Nephron progenitor cell (in vitro differentiated cells): ENCODE data around the gene CMSS1.
A peak's percentile ranks its signal among the peaks of the same experiment; 100 is the strongest.
"Not testable (repeated sequence)": the region's sequence is repeated elsewhere in the genome, so short reads cannot be mapped to it uniquely, and the experiment has no call there.

Source experiments
- DNase-seq: peaks from one replicate; pipeline ENCODE4 v3.0.0; 2021
- H3K27ac Mint-ChIP-seq: 2 replicates; pipeline ENCODE4 v1.8.0; 2021; ENCODE audit warnings: mild to moderate bottlenecking, moderate library complexity, mixed read lengths
- H3K27me3 Mint-ChIP-seq: 2 replicates; pipeline ENCODE4 v1.8.0; 2021; ENCODE audit warnings: mild to moderate bottlenecking, low read depth, mixed read lengths; ENCODE audit not compliant: poor library complexity
- H3K36me3 Mint-ChIP-seq: 2 replicates; pipeline ENCODE4 v1.8.0; 2021; ENCODE audit warnings: low read depth, mixed read lengths
- H3K4me1 Mint-ChIP-seq: 2 replicates; pipeline ENCODE4 v1.8.0; 2021; ENCODE audit warnings: mixed read lengths
- H3K4me3 Mint-ChIP-seq: 2 replicates; pipeline ENCODE4 v1.8.0; 2021; ENCODE audit warnings: mild to moderate bottlenecking, moderate library complexity, mixed read lengths
- H3K9me3 Mint-ChIP-seq: 2 replicates; pipeline ENCODE4 v1.8.0; 2021; ENCODE audit warnings: mild to moderate bottlenecking, moderate library complexity, mixed read lengths
- CTCF ChIP-seq: fragments of 200-600 bp; sonication (generic); IDR thresholded peaks from 2 replicates; pipeline ENCODE4 v1.5.0; 2021; ENCODE audit warnings: antibody characterized with exemption

Gene CMSS1

DNA sequence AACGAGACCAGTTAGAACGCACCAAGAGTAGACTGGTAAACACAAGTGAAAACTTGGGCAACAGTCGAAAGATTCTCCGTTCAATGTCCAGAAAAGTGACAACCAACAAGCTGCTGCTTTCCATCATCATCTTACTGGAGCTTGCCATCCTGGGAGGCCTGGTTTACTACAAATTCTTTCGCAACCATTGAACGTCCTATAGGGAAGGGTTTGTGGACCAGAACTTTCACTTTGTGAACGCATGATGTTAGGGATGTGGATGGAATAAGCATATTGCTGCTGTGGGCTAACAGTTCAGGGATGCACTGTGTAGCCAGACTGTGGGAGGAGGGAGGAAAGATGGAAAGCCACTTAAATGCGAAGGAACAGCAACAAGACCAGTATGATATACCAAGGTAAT is 408.2 kb downstream of the CMSS1 start:
- DNase-seq: no peak
- no peak overlapping the region for H3K27ac Mint-ChIP-seq
- H3K4me1 Mint-ChIP-seq: no peaks in the 10 kb centered on the region
- no peaks in the 10 kb centered on the region for H3K27me3 Mint-ChIP-seq
- peaks cover 32% of the 10 kb centered on the region for H3K9me3 Mint-ChIP-seq
- TF ChIP-seq CTCF: no peak
- no peak overlapping the region for H3K4me3 Mint-ChIP-seq
- peaks cover 1% of the 10 kb centered on the region for H3K36me3 Mint-ChIP-seq

DNA sequence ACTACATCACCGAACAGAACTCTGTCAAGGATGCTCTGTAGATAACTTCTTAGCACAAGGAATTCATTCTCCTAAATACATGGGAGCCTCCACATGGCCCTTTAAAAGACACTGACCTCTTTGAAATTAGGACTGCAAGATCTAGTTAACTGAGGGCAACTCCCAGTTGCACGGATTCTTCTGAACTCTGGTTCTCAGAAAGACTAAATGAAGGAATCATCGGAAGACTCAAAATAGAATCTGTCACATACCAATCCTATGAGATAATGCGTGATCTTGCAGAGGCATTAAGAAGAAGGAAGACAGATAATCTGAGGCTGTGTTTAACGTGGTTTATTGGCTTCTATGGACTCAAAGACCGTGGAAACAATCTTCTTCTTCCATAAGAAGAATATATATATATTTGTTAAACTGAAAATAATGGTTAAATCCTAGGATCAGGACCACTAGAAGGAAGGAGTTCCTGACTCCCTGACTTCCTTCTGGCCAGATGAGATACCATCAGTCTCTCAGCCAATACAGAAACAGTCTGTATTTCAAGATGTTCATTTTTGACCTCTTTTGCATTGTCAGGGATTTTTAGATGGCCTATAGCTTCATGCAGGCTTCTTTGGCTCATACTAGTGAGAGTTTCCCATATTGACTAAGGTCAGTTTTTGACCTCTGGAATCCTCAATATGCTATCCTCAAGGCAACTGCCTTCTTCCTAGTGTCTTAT is 409.2 kb downstream of the CMSS1 start:
- Mint-ChIP-seq H3K36me3 (no peaks in the 10 kb centered on the region), H3K9me3 (peaks cover 29% of the 10 kb centered on the region), H3K4me1 (no peaks in the 10 kb centered on the region), H3K27ac (no peak overlapping the region), H3K27me3 (no peaks in the 10 kb centered on the region), H3K4me3 (no peak overlapping the region)
- no peak for DNase-seq
- no peak for TF ChIP-seq CTCF

DNA sequence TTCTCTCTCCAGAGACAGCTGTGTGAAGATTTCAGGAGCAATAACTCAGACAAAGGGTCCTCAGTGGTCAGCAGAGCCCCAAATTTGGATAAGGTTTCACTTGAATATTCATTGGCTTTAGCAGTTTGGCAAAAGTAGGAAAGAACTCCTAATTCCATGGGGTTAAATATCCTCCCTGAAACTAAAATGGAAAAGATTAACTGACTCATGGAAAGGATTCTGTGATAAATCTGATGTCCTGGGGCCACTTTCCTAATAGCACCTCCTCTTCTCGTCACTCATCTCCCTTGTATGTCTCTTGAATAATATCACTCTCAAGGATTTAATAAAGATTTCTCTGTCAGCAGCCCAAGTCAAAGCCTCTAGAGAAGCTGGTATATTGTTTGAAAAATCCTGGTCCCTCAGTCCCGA is 409.9 kb downstream of the CMSS1 start:
- Mint-ChIP-seq H3K9me3 (peaks cover 29% of the 10 kb centered on the region), H3K4me1 (no peaks in the 10 kb centered on the region), H3K27me3 (no peaks in the 10 kb centered on the region), H3K27ac (no peak overlapping the region), H3K36me3 (no peaks in the 10 kb centered on the region), H3K4me3 (no peak overlapping the region)
- DNase-seq: no peak
- no peak for TF ChIP-seq CTCF

DNA sequence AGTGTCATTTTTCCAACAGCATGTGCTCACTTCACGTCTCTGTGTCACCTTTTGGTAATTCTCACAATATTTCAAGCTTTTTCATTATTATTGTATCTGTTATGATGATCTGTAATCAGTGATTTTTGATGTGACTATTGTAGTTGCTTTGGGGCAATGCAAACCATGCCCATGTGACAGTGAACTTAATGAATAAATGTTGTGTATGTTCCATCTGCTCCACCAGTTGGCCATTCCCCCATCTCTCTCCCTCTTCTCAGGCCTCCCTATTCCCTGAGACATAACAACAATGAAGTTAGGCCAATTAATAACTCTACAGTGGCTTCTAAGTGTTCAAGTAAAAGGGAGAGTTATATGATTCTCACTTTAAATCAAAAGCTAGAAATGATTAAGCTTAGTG is 410.6 kb downstream of the CMSS1 start:
- DNase-seq: no peak
- no peaks in the 10 kb centered on the region for H3K4me1 Mint-ChIP-seq
- H3K27ac Mint-ChIP-seq: no peak overlapping the region
- no peaks in the 10 kb centered on the region for H3K27me3 Mint-ChIP-seq
- no peak for TF ChIP-seq CTCF
- no peak overlapping the region for H3K4me3 Mint-ChIP-seq
- H3K9me3 Mint-ChIP-seq: peaks cover 25% of the 10 kb centered on the region
- H3K36me3 Mint-ChIP-seq: no peaks in the 10 kb centered on the region

- not testable (repeated sequence) for DNase-seq, H3K27me3 Mint-ChIP-seq, H3K4me3 Mint-ChIP-seq, H3K4me1 Mint-ChIP-seq, H3K36me3 Mint-ChIP-seq
- Mint-ChIP-seq H3K27ac (peak overlapping the region; percentile 33), H3K9me3 (peaks cover 25% of the 10 kb centered on the region)
These were observed 411.5 kb downstream of the CMSS1 start for GRCh38 chr3:100229188-100229587.

- H3K27me3 Mint-ChIP-seq: no peaks in the 10 kb centered on the region
- H3K27ac Mint-ChIP-seq: no peak overlapping the region
- H3K9me3 Mint-ChIP-seq: peaks cover 18% of the 10 kb centered on the region
- H3K4me1 Mint-ChIP-seq: peaks cover 8% of the 10 kb centered on the region
- no peaks in the 10 kb centered on the region for H3K36me3 Mint-ChIP-seq
- no peak for DNase-seq
- TF ChIP-seq CTCF: no peak
- no peak overlapping the region for H3K4me3 Mint-ChIP-seq
These were observed 413.0 kb downstream of the CMSS1 start for GRCh38 chr3:100230710-100231109.
